Cardiac ventricle fibroblast (primary cell): Measurements from ENCODE around the gene TMSB15A. TPM values are rescaled to one million over a fixed set of nuclear protein-coding genes. Genes with fewer than 3 reads are reported as not detected.

Source experiments
- total RNA-seq: library from RNA; depleted of rRNA; stranded (reverse); fragments of >200 nt; gene quantifications from 2 replicates; pipeline ENCODE4 v1.2.3, GENCODE V29; 2015

The TMSB15A gene
- 0.56 and 2.8 TPM in 2 replicates for total RNA-seq

GRCh38 chrX:102515975-102516941 lies at the start of gene TMSB15A:
Gene TMSB15A, minus strand, starts transcription at chrX:102516739.

GRCh38 chrX:102471762-102472220 lies 44.7 kb downstream of the TMSB15A start, which contains the start of gene TCP11X2:
Gene TCP11X2, minus strand, starts transcription at chrX:102471812.

Other genes with a start within 250 kb of the TMSB15A start
- gene NXF2B, start 76.7 kb downstream of the TMSB15A start, total RNA-seq = not detected in 2 replicates
- gene TCP11X2, start 44.9 kb downstream of the TMSB15A start, total RNA-seq = not detected in 2 replicates
- gene ARMCX5, start 82.8 kb upstream of the TMSB15A start, total RNA-seq = 10.0 and 14.3 TPM in 2 replicates
- gene GPRASP1, start 134.7 kb upstream of the TMSB15A start, total RNA-seq = 1.1 and 1.7 TPM in 2 replicates
- 9.7 and 10.9 TPM in 2 replicates for gene GPRASP2, start 195.7 kb upstream of the TMSB15A start, total RNA-seq
- gene GPRASP3, start 204.0 kb upstream of the TMSB15A start, total RNA-seq = 1.7 and 3.7 TPM in 2 replicates